Erythroblast (primary cell): ENCODE results near the gene PON3.
A peak's percentile ranks its signal among the peaks of the same experiment; 100 is the strongest.

ENCODE experiments used
- DNase-seq, 2 experiments: peaks; one replicate each; lab custom pipeline; 2025; lab: John Stamatoyannopoulos, UW
- GATA1 ChIP-seq: IDR thresholded peaks from 2 replicates; pipeline ENCODE4 v1.6.1; 2011; ENCODE audit warnings: low read depth, mild to moderate bottlenecking, control low read depth, low read length, moderate library complexity
- POLR2A ChIP-seq: IDR thresholded peaks from 2 replicates; pipeline ENCODE4 v1.6.1; 2011; ENCODE audit warnings: mild to moderate bottlenecking, low read length

Gene PON3

DNA sequence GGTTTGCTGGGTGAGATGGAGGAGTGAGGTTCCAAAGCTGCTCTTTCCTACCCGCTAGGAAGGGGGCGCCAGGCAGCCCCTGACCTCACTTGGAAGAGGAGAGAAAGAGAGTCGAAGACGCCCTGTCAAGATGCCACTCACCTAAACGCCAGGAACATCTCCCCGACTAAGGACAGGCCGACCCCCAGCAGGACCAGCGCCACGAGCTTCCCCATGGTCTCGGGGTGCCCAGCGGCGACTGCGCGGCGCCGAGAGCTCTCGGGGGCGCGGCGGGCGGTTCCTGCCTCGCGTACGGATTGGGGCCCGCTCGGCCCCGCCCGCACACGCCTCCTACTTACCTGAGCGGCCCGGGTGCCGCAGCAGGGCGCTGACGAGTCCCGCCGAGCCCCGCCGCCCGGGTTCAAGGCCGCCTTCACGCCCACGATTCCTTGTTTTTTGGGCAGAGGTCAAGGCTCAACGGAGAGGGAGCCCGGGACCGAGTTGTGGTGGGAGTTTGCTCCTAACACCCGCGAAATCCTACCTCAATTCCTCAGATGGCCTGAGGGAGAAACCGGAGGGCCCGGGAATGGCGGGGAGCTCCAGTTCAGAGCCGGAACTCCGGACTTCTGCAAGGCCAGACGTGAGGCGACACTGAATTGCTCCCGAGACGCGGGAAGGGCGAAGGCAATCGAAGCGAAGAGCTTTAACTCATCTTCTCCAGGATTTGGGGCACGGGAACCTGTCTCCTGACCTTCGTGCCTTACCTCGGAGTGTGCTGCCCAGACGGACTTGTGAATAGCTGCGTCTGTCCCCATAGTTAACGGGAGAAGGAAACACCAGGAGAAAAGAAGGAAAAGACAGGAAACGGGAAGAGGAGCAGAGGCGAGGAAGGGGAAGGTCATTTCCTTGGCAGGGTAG lies at the start of gene PON3:
Gene PON3 (minus strand): TSS at position 240 of the 897 bp plus-strand sequence. CDS start 25 bp downstream, at position 215.
- no peak for TF ChIP-seq GATA1
- no peak for TF ChIP-seq POLR2A
- DNase-seq, result peak; percentile 32 to 40

- no peak for DNase-seq
Measured at GRCh38 chr7:95444796-95445195, 48.6 kb upstream of the PON3 start.

GRCh38 chr7:95441042-95441823 lies 45.1 kb upstream of the PON3 start:
- no peak for DNase-seq
- no peak for TF ChIP-seq POLR2A
- no peak for TF ChIP-seq GATA1

More at GRCh38 chr7:95444796-95445195, 48.6 kb upstream of the PON3 start:
- TF ChIP-seq POLR2A (no peak), GATA1 (no peak)

DNA sequence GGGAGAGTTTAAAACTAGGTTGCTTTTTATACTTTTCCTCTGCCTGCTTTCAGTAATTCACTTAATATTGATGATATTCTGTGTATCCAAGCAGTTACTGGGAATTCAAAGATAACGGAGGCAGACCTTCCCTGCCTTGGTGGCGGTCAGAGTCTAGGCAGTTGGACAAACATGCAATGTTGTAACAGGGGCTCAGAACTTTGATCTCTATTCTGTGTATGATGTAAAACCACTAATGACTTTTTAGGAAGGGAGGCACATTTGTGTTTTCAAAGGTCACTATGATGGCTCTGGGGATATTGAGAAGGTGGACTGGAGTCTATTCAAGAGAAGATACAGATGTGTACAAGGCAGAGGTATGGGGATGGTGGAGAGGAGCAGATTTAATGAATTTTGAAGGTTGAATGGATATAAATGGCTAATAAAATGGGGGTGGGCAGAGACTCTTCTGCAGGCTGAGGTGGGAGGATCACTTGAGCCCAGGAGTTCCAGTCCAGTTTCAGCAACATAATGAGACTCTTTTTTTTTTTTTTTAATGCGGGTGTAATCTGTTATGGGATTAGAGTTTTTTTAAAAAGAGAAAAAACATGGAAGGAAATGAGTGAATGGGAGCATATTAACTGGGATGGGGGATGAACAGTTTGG lies 44.3 kb upstream of the PON3 start:
- DNase-seq, result no peak

DNA sequence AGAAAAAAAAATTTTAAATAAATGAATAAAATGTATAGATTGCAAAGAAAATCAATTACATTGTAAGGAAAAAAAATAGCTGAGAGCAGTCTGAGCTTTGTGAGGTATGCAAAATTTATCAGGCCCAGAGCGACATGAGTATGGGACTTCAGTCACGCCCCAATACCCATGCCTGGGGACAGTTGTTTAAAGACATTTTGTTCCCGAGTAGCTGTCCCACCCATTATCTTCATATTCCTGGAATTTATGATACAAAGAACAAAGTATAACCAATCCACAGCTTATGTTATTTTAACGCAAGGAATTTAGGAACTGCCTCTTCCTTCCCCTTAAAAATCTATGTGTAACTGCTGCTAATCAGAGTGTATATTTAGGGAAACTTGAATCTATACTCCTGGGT lies 40.2 kb upstream of the PON3 start:
- TF ChIP-seq GATA1 (no peak), POLR2A (peak; percentile 14)
- no peak for DNase-seq

More for the DNA sequence above, 44.3 kb upstream of the PON3 start:
- TF ChIP-seq GATA1 (no peak), POLR2A (no peak)

- TF ChIP-seq GATA1 (no peak), POLR2A (no peak)
- DNase-seq, result no peak
Measured at GRCh38 chr7:95435422-95435780, 39.2 kb upstream of the PON3 start.

DNA sequence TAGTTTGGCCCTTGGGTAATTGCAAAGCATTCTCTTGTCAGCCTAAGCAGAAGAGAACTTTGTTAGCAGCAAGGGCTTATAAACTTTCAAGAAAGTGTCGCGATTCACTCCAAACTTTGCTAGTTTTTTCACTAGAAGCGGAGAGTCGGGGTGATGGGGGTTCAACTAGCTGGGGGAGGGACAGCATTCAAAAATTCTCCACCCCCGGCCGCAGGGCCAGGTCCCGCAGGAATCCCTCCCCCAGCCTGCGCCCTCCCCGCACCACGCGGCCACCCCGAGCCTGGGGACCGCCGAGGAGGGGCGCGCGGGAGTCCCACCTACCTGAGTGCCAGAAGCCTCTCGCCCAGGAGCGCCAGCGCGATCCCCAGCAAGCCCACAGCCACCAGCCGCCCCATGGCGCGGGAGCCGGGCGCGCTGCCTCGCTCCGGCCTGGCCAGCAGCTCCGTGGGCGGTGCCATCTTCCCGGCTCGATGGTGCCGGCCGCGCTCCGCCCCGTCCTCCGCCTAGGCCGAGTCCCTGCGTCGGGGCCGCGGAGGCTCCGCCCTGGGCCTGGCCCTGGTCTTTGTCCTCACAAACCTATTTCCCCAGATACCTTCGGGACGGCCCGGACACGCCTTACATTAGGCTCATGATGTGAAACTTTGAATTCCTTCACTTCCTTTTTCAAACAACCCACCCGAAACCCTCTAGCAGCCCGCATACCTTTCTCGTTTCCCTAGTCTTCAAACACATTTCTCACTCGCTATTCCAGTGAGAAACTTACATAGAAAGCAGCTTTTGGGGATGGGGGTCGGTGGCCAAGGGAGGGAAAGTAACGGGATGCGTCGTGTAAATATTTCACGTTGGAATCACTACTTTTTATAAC lies 38.6 kb upstream of the PON3 start, which contains the start of gene PON2:
Gene PON2 (minus strand): TSS at position 472 of the 865 bp plus-strand sequence. CDS start 77 bp downstream, at position 395.
- TF ChIP-seq GATA1 (no peak), POLR2A (peak; percentile 85)
- peak; percentile 82 to 84 for DNase-seq

GRCh38 chr7:95433952-95434556 lies 37.9 kb upstream of the PON3 start:
- no peak for TF ChIP-seq GATA1
- no peak for TF ChIP-seq POLR2A
- DNase-seq, result no peak

- no peak for TF ChIP-seq POLR2A
- TF ChIP-seq GATA1, result no peak
- DNase-seq, result no peak
Measured at GRCh38 chr7:95433129-95433528, 37.0 kb upstream of the PON3 start.

GRCh38 chr7:95432606-95433005 lies 36.4 kb upstream of the PON3 start:
- no peak for DNase-seq
- TF ChIP-seq GATA1, result no peak
- TF ChIP-seq POLR2A, result no peak

DNA sequence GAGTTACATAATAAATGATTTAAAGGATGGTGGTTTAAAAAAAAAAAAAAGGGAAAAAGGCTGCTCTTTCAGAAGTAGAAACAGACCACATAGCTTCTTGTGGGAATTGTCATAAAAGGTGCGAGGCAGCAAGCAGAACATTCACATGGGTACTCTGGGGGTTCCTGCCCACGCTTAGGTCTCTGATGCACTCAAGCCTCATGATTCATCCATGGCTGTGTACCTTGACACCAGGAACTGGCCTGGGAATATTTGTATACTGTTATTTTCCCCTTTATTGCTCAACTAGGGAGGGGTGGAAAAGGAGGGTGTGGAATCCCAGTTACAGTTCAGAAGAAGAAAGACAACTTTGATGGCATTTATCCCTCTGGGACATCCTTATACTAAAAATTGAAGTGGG lies 34.7 kb upstream of the PON3 start:
- no peak for TF ChIP-seq POLR2A
- no peak for TF ChIP-seq GATA1
- no peak for DNase-seq

- TF ChIP-seq POLR2A (no peak), GATA1 (no peak)
Measured at GRCh38 chr7:95429241-95429990, 33.2 kb upstream of the PON3 start.

More at GRCh38 chr7:95429241-95429990, 33.2 kb upstream of the PON3 start:
- no peak for DNase-seq
